NB4 (cell line): ENCODE measurements around the gene CACNA2D3.

Source experiments
- MAX ChIP-seq: IDR thresholded peaks from 2 replicates; pipeline ENCODE4 v1.6.1; 2011; ENCODE audit warnings: low read depth, low read length
- MYC ChIP-seq: IDR thresholded peaks from 2 replicates; pipeline ENCODE4 v1.6.1; 2011; ENCODE audit warnings: low read depth, low read length
- POLR2A ChIP-seq: IDR thresholded peaks from 2 replicates; pipeline ENCODE4 v1.6.1; 2011; ENCODE audit warnings: mild to moderate bottlenecking; ENCODE audit not compliant: insufficient read length; ENCODE audit errors: extremely low read depth
- TF ChIP-seq, protein P1 (sequence below): IDR thresholded peaks from one replicate; pipeline ENCODE4 v1.5.1; 2012; ENCODE audit warnings: low read depth, low read length

- TF ChIP-seq, protein P1, sequence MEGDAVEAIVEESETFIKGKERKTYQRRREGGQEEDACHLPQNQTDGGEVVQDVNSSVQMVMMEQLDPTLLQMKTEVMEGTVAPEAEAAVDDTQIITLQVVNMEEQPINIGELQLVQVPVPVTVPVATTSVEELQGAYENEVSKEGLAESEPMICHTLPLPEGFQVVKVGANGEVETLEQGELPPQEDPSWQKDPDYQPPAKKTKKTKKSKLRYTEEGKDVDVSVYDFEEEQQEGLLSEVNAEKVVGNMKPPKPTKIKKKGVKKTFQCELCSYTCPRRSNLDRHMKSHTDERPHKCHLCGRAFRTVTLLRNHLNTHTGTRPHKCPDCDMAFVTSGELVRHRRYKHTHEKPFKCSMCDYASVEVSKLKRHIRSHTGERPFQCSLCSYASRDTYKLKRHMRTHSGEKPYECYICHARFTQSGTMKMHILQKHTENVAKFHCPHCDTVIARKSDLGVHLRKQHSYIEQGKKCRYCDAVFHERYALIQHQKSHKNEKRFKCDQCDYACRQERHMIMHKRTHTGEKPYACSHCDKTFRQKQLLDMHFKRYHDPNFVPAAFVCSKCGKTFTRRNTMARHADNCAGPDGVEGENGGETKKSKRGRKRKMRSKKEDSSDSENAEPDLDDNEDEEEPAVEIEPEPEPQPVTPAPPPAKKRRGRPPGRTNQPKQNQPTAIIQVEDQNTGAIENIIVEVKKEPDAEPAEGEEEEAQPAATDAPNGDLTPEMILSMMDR: peak; percentile 26
- TF ChIP-seq POLR2A (no peak), MAX (no peak), MYC (no peak)
Measured at GRCh38 chr3:54433846-54434245, 311.5 kb downstream of the CACNA2D3 start.
